ENCODE results near the gene DUSP10.

DNA sequence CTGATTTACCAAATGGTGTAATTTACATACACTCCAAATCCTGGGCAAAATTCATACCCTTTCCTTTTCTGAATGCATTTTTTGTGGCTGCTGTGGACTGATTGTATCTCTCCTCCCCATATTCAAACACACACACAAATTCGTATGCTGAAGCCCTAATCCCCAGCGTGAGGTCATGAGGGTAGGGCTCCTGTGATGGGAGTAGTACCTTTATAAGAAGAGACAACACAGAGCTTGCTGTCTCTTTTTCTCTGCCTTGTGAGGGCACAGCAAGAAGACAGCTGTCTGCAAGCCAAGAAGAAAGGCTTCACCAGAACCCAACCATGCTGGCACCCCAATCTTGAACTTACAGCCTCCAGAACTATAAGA is 24.4 kb downstream of the DUSP10 start:
- TF ChIP-seq EZH2phosphoT487 (IDR thresholded peaks at IDR 0.05; ENCODE audit: borderline replicate concordance) = no peak
- TF ChIP-seq, protein P1, sequence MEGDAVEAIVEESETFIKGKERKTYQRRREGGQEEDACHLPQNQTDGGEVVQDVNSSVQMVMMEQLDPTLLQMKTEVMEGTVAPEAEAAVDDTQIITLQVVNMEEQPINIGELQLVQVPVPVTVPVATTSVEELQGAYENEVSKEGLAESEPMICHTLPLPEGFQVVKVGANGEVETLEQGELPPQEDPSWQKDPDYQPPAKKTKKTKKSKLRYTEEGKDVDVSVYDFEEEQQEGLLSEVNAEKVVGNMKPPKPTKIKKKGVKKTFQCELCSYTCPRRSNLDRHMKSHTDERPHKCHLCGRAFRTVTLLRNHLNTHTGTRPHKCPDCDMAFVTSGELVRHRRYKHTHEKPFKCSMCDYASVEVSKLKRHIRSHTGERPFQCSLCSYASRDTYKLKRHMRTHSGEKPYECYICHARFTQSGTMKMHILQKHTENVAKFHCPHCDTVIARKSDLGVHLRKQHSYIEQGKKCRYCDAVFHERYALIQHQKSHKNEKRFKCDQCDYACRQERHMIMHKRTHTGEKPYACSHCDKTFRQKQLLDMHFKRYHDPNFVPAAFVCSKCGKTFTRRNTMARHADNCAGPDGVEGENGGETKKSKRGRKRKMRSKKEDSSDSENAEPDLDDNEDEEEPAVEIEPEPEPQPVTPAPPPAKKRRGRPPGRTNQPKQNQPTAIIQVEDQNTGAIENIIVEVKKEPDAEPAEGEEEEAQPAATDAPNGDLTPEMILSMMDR (conservative IDR thresholded peaks at IDR 0.05; ENCODE audit: low read length) = no peak
